HL-60/S4 (cell line): Measurements from ENCODE around the gene ATG5.

ENCODE experiments used
- in situ Hi-C: fragments of 300-500 bp; cut with MboI; formaldehyde crosslinking; loops from 2 replicates; pipeline ENCODE4 v1.14.3; 2022; ENCODE audit warnings: low sequenced_read_pairs

Gene ATG5

GRCh38 chr6:106184629-106185028 is 140.9 kb downstream of the ATG5 start:
- in situ Hi-C loops: no loop called here

GRCh38 chr6:106183430-106183829 is 142.1 kb downstream of the ATG5 start:
- in situ Hi-C loops: no loop called here

- in situ Hi-C loops: no loop called here
These were observed 143.1 kb downstream of the ATG5 start for GRCh38 chr6:106182455-106182854.

DNA sequence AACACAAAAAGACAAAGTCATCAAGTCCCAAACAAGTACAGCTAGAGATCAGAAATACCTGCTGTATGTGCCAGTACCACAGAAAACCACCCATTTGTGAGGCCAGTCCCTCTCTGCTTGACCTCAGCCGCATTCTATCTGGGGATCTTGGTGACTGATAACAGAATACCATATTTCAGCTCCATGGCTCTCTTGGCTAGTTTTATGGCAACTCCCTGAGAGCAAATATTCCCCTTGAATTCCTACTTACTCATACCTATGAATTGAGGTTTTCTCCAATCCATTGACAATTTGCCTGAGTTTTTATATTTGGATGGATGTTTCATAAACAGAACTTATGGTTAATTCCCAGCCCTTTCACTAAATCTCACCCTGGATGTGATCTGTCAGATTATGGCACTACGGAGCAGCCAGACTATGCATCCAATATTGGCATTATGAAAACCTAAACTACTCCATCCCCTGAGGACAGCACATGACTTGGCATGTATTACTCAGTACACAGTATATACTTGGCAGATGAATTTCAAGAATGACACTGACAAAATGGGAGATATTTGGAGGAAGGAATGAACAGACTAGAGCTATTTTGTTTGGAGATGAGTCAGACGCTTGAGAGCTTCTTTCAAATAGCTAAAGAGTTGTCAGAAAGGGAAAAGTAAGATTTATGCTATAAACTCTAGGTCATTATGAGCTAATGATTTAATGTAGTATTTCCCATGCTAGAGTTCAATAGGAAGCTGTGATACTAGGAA is 143.7 kb downstream of the ATG5 start:
- in situ Hi-C loops: no loop called here

- in situ Hi-C loops: no loop called here
These were observed 145.4 kb downstream of the ATG5 start for GRCh38 chr6:106180208-106180607.

GRCh38 chr6:106178900-106179299 is 146.7 kb downstream of the ATG5 start:
- in situ Hi-C loops: no loop called here

DNA sequence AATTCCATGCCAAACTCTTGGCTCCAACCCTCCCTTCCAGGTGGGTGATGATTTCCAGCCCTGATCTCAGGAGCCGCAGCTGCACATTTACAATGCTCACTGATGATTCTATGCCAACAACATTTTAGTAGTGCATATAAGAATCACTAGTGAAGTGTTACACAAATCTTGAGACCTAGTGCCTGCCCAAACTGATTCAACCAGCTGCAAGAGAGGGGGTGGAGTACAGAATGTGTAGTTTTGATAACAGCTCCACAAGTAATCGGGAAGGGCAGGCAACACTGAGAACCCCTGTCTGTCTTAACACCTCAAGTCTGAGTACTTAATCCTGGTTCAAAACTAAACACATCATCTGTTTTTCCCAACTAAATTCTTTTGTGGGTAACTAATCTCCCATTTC is 147.8 kb downstream of the ATG5 start:
- in situ Hi-C loops: no loop called here

GRCh38 chr6:106173124-106173879 is 152.3 kb downstream of the ATG5 start:
- in situ Hi-C loops: no loop called here

GRCh38 chr6:106170030-106170791 is 155.3 kb downstream of the ATG5 start:
- in situ Hi-C loops: no loop called here

GRCh38 chr6:106169517-106169916 is 156.0 kb downstream of the ATG5 start:
- in situ Hi-C loops: no loop called here

DNA sequence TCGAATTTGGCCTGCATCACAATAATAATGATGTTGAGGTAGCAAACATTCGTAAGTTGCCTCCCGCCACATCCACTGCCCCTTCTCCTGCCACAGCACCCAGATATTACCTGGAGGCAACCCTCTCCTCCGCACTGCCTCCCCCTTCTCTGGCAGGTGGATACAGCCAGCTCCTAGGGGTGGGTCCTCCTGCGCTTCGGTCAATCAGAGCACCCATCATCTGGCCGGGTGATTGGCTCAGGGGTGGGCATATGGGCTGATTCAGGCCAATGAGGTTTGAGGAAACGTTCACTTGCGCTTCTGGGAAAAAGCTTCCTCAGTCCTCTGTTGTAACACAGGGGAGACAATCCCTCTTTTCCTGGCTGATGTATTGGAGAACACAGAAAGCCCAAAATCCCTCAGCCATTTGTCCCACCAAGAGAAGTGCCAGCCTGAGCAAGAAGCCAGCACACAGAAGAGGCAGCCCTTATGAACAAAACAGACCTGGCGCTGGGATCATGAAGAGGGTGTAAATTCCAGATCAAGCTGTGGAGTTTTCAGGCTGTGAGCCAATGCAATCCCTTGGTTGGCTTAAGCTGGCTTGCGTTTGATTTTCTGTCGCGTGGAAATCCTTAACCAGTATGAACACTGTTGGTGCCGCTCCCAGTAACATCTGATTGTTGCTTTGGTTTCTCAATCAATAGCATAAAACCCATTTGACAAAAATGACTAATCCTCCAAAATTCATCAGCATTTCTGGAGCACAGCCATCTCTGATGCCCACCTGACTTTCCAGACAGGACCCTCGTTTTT is 157.3 kb downstream of the ATG5 start:
- in situ Hi-C loops: no loop called here

- in situ Hi-C loops: no loop called here
These were observed 158.3 kb downstream of the ATG5 start for GRCh38 chr6:106167096-106167814.

DNA sequence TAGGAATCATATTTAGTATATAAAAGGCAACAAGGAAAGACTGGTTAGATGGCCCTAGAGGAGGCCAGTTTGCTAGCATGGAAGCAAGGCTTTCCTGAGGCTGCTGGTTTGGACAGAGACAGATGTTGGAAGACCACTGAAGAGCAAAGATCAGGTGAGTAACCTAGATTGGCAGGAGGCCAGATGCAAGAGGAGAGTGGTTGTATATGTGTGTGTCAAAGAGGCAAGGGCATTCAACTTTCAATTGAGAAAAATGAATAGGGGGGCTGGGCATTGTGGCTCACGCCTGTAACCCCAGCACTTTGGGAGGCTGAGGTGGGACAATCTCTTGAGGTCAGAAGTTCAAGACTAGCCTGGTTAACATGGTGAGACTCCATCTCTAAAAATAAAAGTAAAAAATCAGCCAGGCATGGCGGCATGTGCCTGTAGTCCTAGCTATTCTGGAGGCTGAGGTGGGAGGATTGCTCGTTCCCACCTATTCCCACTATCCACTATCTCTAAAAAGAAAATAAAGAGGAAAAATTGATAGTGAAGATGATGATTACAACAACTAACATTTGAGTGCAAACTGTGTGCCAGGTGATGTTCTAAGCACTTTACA is 159.6 kb downstream of the ATG5 start:
- in situ Hi-C loops: no loop called here

GRCh38 chr6:106163966-106164877 is 161.3 kb downstream of the ATG5 start:
- in situ Hi-C loops: no loop called here

DNA sequence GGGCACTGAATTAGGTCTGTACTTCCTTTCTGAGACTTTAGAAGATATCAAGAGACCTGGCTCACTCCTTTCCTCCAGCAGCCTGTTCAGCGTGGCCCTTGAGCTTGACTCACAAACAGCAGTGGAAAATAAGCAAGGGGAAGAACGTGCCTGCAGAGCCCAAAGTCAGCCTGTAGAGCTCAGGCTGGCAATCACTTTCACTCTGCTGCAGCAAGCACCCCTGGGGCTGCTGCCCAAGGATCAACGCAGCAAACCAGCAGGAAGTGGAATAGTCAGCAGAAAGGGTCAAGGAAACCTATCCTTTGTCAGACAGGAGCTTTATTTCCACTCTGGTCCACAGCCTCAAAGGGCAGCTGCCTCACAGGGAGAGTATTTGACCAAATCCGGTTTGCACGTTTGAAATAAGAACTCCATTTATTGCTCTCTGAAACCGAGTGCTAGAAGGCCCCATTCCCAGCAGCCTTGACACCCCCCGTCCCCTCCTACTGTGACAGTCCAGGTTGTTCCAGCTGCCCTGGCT is 162.1 kb downstream of the ATG5 start:
- in situ Hi-C loops: no loop called here

- in situ Hi-C loops: no loop called here
These were observed 162.6 kb downstream of the ATG5 start for GRCh38 chr6:106162921-106163320.

DNA sequence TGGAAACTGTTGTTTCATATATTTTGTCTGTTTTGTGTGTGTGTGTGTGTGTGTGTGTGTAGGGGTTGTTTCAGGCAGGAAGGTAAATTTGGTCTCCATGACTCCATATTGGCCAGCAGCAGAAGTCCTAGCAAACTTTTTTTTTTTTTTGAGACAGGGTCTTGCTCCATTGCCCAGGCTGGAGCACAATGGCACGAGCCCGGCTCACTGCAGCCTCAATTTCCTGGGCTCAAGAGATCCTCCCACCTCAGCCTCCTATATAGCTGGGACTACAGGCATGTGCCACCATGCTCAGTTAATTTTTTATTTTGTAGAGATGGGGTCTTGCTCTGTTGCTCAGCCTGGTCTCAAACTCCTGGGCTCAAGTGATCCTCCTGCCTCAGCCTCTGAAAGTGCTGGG is 163.7 kb downstream of the ATG5 start:
- in situ Hi-C loops: no loop called here

- in situ Hi-C loops: no loop called here
These were observed 164.2 kb downstream of the ATG5 start for GRCh38 chr6:106161311-106161874.
